Heart left ventricle (tissue), 11 donors: ENCODE results near the gene ERCC4. TPM values are rescaled to one million over a fixed set of nuclear protein-coding genes. Genes with fewer than 3 reads are reported as not detected.

Experiments
- polyA plus RNA-seq, 2 donors: library from polyadenylated mRNA; stranded (reverse); fragments of 200-250 nt; gene quantifications; one replicate each; pipeline ENCODE4 v1.2.3, GENCODE V29; 2013
- total RNA-seq, 9 donors: library from RNA; depleted of rRNA in 2 of 9; stranded (reverse); fragments of >200 nt in 2 of 9; fragmentation: NEBNext Ultra II Directional in 3 of 9; extraction: Animal tissue kit (Norgen Biotek cat#: 25700) in 3 of 9; gene quantifications; one replicate each; pipeline versions ENCODE4 v1.1.0 to v1.2.4, GENCODE V29; 2016 to 2023
- donor health status: ischemic (EF 13 %, LVEDD 7.1; RV severe dilation, severe dysfunction).
- donor health status: healthy with polysubstance abuse.
- donor health status: DM: no; HTN: yes; CAD: no.
- donor health status: DM: no; HTN: no; CAD: no.
- donor health status: ischemic (EF 25% LVEDD 5.7; RV mildly dilated, moderate dysfunction).
- donor health status: healthy.
- donor health status: DM: yes; HTN: yes; CAD: no.
- donor health status: PGD.
- donor health status: nonischemic (EF 23%, LVEDD 6.1; RV moderate dilation, normal function).

The ERCC4 gene
- total and polyA plus RNA-seq, 11 donors, result 1.4 to 15.2 (median 8.1) TPM

Other genes starting within 250 kb of the ERCC4 start
- gene MRTFB, start 151.2 kb downstream of the ERCC4 start, total RNA-seq, result 10 to 100 TPM; 16.3 to 38.3 (median 32.4) TPM
- 1 to 10 TPM; 8.0 to 8.3 TPM for gene MRTFB, start 151.2 kb downstream of the ERCC4 start, polyA plus RNA-seq